ENCODE data around the gene SMOC1. TPM values are rescaled to one million over a fixed set of nuclear protein-coding genes. Genes with fewer than 3 reads are reported as not detected.

SMOC1 gene
- total RNA-seq, 1 experiment from 2014 or later: 0.68 TPM

GRCh38 chr14:69938751-69939150 lies 59.5 kb downstream of the SMOC1 start:
- Mint-ChIP-seq H3K36me3 (ENCODE audit: insufficient read depth in 1 of 3, low read depth in 3 of 3) (no peaks in the 10 kb centered on the region), H3K4me3 (no peak overlapping the region), H3K9me3 (no peaks in the 10 kb centered on the region), H3K4me1 (peaks cover 0 to 11% of the 10 kb centered on the region in 2 experiments; a peak in 2 of 4 replicates), H3K27me3 (ENCODE audit: low read depth) (peaks cover 9% of the 10 kb centered on the region), H3K27ac (no peak overlapping the region)
- Histone ChIP-seq H3K4me2 (ENCODE audit: insufficient read depth, insufficient read length, low read length) (no peak overlapping the region), H3K79me1 (ENCODE audit: insufficient read depth, low read depth, low read length, poor library complexity, severe bottlenecking) (no peaks in the 10 kb centered on the region), H3K4ac (ENCODE audit: low read depth, low read length) (no peak overlapping the region), H2BK12ac (ENCODE audit: insufficient read length, low read depth, low read length) (no peak overlapping the region), H3K79me2 (ENCODE audit: insufficient read depth, low read length) (no peaks in the 10 kb centered on the region), H3K27ac (ENCODE audit: insufficient read length, low read depth, low read length) (no peak overlapping the region), H3K18ac (ENCODE audit: insufficient read length, low read depth, low read length) (no peak overlapping the region), H2BK20ac (ENCODE audit: low read depth, low read length, poor library complexity, severe bottlenecking) (no peak overlapping the region), H3K9me3 (ENCODE audit: control insufficient read depth, low read depth, low read length) (no peaks in the 10 kb centered on the region), H2BK5ac (ENCODE audit: insufficient read length, low read length) (no peak overlapping the region), H2AFZ (ENCODE audit: low read length) (no peak overlapping the region), H4K5ac (ENCODE audit: insufficient read length, low read depth, low read length) (no peak overlapping the region), H3K14ac (ENCODE audit: insufficient read depth, low read length) (no peak overlapping the region), H3K4me1 (ENCODE audit: insufficient read depth, low read length) (no peaks in the 10 kb centered on the region), H3K9ac (ENCODE audit: extremely low read depth, insufficient read length, low read length) (no peak overlapping the region), H2BK15ac (ENCODE audit: low read depth, low read length) (no peak overlapping the region), H4K91ac (ENCODE audit: insufficient read length, low read depth, low read length) (no peak overlapping the region), H3K56ac (ENCODE audit: insufficient read length, low read depth, low read length) (no peak overlapping the region), H3K27me3 (ENCODE audit: insufficient read depth, low read length) (no peaks in the 10 kb centered on the region), H2BK120ac (ENCODE audit: low read depth, low read length, poor library complexity, severe bottlenecking) (no peak overlapping the region), H4K20me1 (ENCODE audit: control insufficient read depth, insufficient read depth, insufficient read length) (peaks cover 3% of the 10 kb centered on the region), H3K23ac (ENCODE audit: insufficient read length, low read depth, low read length) (no peak overlapping the region), H3K23me2 (ENCODE audit: insufficient read length, low read depth, low read length, poor library complexity, severe bottlenecking) (no peaks in the 10 kb centered on the region), H2AK5ac (ENCODE audit: insufficient read length, low read length) (no peak overlapping the region), H3T11ph (ENCODE audit: low read length) (no peak overlapping the region), H4K8ac (replicated peaks; ENCODE audit: insufficient read length, low read depth, low read length) (no peak overlapping the region)
- no peak for DNase-seq
- TF ChIP-seq CTCF (conservative IDR thresholded peaks at IDR 0.05): no peak
- no CpG with 5 or more reads among the region's 6 CpGs for WGBS (ENCODE audit: extremely low coverage, insufficient read length, low lambda C conversion rate)

Measured in H9 (cell line).